HEK293 (cell line): ENCODE measurements around the gene DNMT3A.

Experiments
- CTCF ChIA-PET: fragments of 350-600 bp; formaldehyde crosslinking; extraction: SDS; loops from one replicate; lab custom pipeline; 2021; ENCODE audit warnings: antibody characterized with exemption; lab: Yijun Ruan, JAX
- POLR2A ChIA-PET: fragments of 300-600 bp; formaldehyde crosslinking; extraction: SDS; loops from one replicate; lab custom pipeline; 2020; ENCODE audit warnings: antibody characterized with exemption, inconsistent platforms; lab: Yijun Ruan, JAX
- H3K27ac ChIP-seq: fragments of 200-500 bp; sonication (Bioruptor generic); 2 replicates; pipeline ENCODE4 v1.5.1; 2014; ENCODE audit warnings: low read depth, low read length, control low read depth, inconsistent platforms; ENCODE audit errors: extremely low read depth
- H3K36me3 ChIP-seq, 2 experiments: fragments of 200-500 bp in 1 of 2; sonication (Bioruptor generic) in 1 of 2; 1 replicate in 1 of 2; 2 replicates in 1 of 2; pipeline ENCODE4 v1.5.1; 2014 to 2017; ENCODE audit warnings: inconsistent platforms in 2 of 2, low read length in 2 of 2; ENCODE audit not compliant: control insufficient read depth in 2 of 2, insufficient read depth in 1 of 2
- H3K4me1 ChIP-seq: fragments of 200-500 bp; sonication (Bioruptor generic); 2 replicates; pipeline ENCODE4 v1.5.1; 2014; ENCODE audit warnings: mild to moderate bottlenecking, low read length, inconsistent platforms; ENCODE audit not compliant: control insufficient read depth, insufficient read depth
- H3K4me3 ChIP-seq: 2 replicates; pipeline ENCODE4 v1.5.1; 2011; ENCODE audit warnings: low read depth, mild to moderate bottlenecking, control low read depth, low read length, moderate library complexity
- H3K9me3 ChIP-seq: fragments of 200-500 bp; sonication (Bioruptor generic); 2 replicates; pipeline ENCODE4 v1.5.1; 2014; ENCODE audit warnings: low read depth, low read length, inconsistent platforms; ENCODE audit not compliant: control insufficient read depth, insufficient read depth
- FEZF1 ChIP-seq: fragments of 450-650 bp; formaldehyde crosslinking; IDR thresholded peaks from 2 replicates; pipeline ENCODE4 v1.5.1; 2016; ENCODE audit warnings: missing biosample characterization, missing genetic modification characterization
- KLF1 ChIP-seq: fragments of 450-650 bp; formaldehyde crosslinking; IDR thresholded peaks from 2 replicates; pipeline ENCODE4 v1.5.1; 2016; ENCODE audit warnings: missing biosample characterization, missing genetic modification characterization
- ZBTB10 ChIP-seq: fragments of 450-650 bp; formaldehyde crosslinking; IDR thresholded peaks from 2 replicates; pipeline ENCODE4 v1.5.1; 2016; ENCODE audit warnings: missing biosample characterization, missing genetic modification characterization
- ZBTB44 ChIP-seq: fragments of 450-650 bp; IDR thresholded peaks from 2 replicates; pipeline ENCODE4 v1.5.1; 2018; ENCODE audit warnings: missing biosample characterization, mild to moderate bottlenecking, missing genetic modification characterization
- ZBTB49 ChIP-seq: fragments of 450-650 bp; formaldehyde crosslinking; IDR thresholded peaks from 2 replicates; pipeline ENCODE4 v1.5.1; 2016; ENCODE audit warnings: missing biosample characterization, missing genetic modification characterization, low read depth
- ZNF16 ChIP-seq: fragments of 450-650 bp; formaldehyde crosslinking; IDR thresholded peaks from 2 replicates; pipeline ENCODE4 v1.5.1; 2016; ENCODE audit warnings: low read depth, missing biosample characterization, missing genetic modification characterization
- ZNF202 ChIP-seq: fragments of 450-650 bp; formaldehyde crosslinking; IDR thresholded peaks from 2 replicates; pipeline ENCODE4 v1.5.1; 2016; ENCODE audit warnings: missing biosample characterization, missing genetic modification characterization, borderline replicate concordance
- ZNF366 ChIP-seq: fragments of 450-650 bp; formaldehyde crosslinking; conservative IDR thresholded peaks from 2 replicates; pipeline ENCODE4 v1.5.1; 2016; ENCODE audit warnings: missing biosample characterization, missing genetic modification characterization
- ZNF391 ChIP-seq: fragments of 450-650 bp; formaldehyde crosslinking; IDR thresholded peaks from 2 replicates; pipeline ENCODE4 v1.5.1; 2016; ENCODE audit warnings: low read depth, missing biosample characterization, missing genetic modification characterization, borderline replicate concordance
- ZNF416 ChIP-seq: fragments of 450-650 bp; formaldehyde crosslinking; IDR thresholded peaks from 2 replicates; pipeline ENCODE4 v1.5.1; 2016; ENCODE audit warnings: missing biosample characterization, missing genetic modification characterization
- ZNF560 ChIP-seq: fragments of 450-650 bp; formaldehyde crosslinking; IDR thresholded peaks from 2 replicates; pipeline ENCODE4 v1.5.1; 2017; ENCODE audit warnings: missing biosample characterization, missing genetic modification characterization, borderline replicate concordance
- ZNF600 ChIP-seq: fragments of 450-650 bp; formaldehyde crosslinking; IDR thresholded peaks from 2 replicates; pipeline ENCODE4 v1.5.1; 2016; ENCODE audit warnings: missing biosample characterization, missing genetic modification characterization
- ZNF623 ChIP-seq: fragments of 450-650 bp; formaldehyde crosslinking; IDR thresholded peaks from 2 replicates; pipeline ENCODE4 v1.5.1; 2016; ENCODE audit warnings: missing biosample characterization, missing genetic modification characterization
- ZNF626 ChIP-seq: fragments of 450-650 bp; sonication (Bioruptor Pico); formaldehyde crosslinking; IDR thresholded peaks from 2 replicates; pipeline ENCODE4 v1.5.1; 2018; ENCODE audit warnings: missing biosample characterization, missing genetic modification characterization, inconsistent platforms
- ZNF658 ChIP-seq: fragments of 450-650 bp; formaldehyde crosslinking; IDR thresholded peaks from 2 replicates; pipeline ENCODE4; 2016; ENCODE audit warnings: missing biosample characterization, missing genetic modification characterization
- ZNF670 ChIP-seq: fragments of 450-650 bp; formaldehyde crosslinking; IDR thresholded peaks from 2 replicates; pipeline ENCODE4 v1.5.1; 2016; ENCODE audit warnings: missing biosample characterization, missing genetic modification characterization, low read depth
- ZSCAN18 ChIP-seq: fragments of 450-650 bp; formaldehyde crosslinking; IDR thresholded peaks from 2 replicates; pipeline ENCODE4 v1.5.1; 2016; ENCODE audit warnings: missing biosample characterization, missing genetic modification characterization
- TF ChIP-seq, protein P1 (sequence below): fragments of 450-650 bp; formaldehyde crosslinking; IDR thresholded peaks from 2 replicates; pipeline ENCODE4 v1.5.0; 2017; ENCODE audit warnings: missing biosample characterization, missing genetic modification characterization, borderline replicate concordance
- TF ChIP-seq, protein P2 (sequence below): fragments of 450-650 bp; formaldehyde crosslinking; IDR thresholded peaks from 2 replicates; pipeline ENCODE4 v1.5.1; 2016; ENCODE audit warnings: missing biosample characterization, missing genetic modification characterization, borderline replicate concordance
- TF ChIP-seq, protein P3 (sequence below): fragments of 450-650 bp; formaldehyde crosslinking; IDR thresholded peaks from 2 replicates; pipeline ENCODE4 v1.5.1; 2016; ENCODE audit warnings: missing biosample characterization, missing genetic modification characterization

The DNMT3A gene

DNA sequence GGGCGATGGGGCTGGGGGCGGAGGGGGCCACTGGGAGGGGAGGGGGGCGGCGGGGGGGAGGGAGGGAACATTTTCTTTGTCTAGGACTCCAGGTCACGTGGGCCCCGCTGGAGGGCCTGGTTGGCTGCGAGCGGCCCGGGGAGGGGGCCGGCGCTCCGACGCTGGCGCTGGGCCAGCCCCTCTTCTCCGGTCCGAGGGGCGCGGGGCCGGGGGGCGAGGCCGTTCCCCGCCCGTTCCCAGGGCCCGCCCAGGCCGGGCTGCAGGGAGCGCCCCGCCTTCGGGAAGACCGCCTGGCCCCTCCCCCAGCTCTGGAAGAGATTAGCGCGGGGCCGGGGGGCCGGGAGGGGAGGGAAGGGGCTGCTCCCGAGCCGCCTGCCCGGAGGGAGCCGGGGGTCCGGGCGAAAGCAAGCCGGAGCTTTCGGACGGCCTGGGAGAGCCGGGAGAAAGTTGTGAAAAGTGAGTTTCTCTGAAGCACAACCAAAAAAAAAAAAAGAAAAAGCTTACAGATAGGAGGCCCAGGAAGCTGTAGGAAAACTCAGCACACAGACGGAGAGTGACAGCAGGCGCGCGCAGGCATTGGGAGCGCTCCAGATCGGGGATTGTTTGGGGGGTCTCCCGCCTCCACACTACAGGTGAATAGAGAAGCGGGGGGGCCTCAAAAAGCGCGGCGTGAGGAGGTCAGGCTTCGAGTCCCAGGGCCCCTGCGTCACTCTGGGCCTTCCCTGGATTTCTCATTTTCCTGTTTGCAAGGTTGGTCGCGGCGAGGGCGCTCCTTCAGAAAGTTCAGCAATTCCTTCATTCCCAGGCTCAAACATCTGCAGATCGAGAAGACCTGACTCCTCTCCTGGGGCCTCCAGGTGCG is 89.2 kb downstream of the DNMT3A start:
- POLR2A ChIA-PET = no interaction called here
- Histone ChIP-seq H3K9me3 (no peaks in the 10 kb centered on the region), H3K36me3 (peaks cover 0 to 37% of the 10 kb centered on the region in 2 experiments; a peak in 2 of 3 replicates), H3K4me1 (no peaks in the 10 kb centered on the region), H3K27ac (no peak overlapping the region), H3K4me3 (no peak overlapping the region)
- TF ChIP-seq, protein P1, sequence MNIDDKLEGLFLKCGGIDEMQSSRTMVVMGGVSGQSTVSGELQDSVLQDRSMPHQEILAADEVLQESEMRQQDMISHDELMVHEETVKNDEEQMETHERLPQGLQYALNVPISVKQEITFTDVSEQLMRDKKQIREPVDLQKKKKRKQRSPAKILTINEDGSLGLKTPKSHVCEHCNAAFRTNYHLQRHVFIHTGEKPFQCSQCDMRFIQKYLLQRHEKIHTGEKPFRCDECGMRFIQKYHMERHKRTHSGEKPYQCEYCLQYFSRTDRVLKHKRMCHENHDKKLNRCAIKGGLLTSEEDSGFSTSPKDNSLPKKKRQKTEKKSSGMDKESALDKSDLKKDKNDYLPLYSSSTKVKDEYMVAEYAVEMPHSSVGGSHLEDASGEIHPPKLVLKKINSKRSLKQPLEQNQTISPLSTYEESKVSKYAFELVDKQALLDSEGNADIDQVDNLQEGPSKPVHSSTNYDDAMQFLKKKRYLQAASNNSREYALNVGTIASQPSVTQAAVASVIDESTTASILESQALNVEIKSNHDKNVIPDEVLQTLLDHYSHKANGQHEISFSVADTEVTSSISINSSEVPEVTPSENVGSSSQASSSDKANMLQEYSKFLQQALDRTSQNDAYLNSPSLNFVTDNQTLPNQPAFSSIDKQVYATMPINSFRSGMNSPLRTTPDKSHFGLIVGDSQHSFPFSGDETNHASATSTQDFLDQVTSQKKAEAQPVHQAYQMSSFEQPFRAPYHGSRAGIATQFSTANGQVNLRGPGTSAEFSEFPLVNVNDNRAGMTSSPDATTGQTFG (tag by site-specific recombination) = no peak
- TF ChIP-seq ZBTB44 (no peak), ZNF670 (tag by site-specific recombination) (no peak), ZNF416 (tag by site-specific recombination) (no peak), ZNF600 (no peak), KLF1 (tag by site-specific recombination) (no peak), ZBTB49 (no peak), ZNF623 (tag by site-specific recombination) (no peak), FEZF1 (tag by site-specific recombination) (no peak), ZNF560 (tag by site-specific recombination) (no peak), ZNF366 (tag by site-specific recombination) (no peak), ZNF202 (tag by site-specific recombination) (no peak), ZNF626 (tag by site-specific recombination) (no peak), ZNF16 (tag by site-specific recombination) (no peak), ZBTB10 (tag by site-specific recombination) (no peak), ZNF391 (tag by site-specific recombination) (no peak), ZSCAN18 (no peak), ZNF658 (tag by site-specific recombination) (no peak)
- TF ChIP-seq, protein P2, sequence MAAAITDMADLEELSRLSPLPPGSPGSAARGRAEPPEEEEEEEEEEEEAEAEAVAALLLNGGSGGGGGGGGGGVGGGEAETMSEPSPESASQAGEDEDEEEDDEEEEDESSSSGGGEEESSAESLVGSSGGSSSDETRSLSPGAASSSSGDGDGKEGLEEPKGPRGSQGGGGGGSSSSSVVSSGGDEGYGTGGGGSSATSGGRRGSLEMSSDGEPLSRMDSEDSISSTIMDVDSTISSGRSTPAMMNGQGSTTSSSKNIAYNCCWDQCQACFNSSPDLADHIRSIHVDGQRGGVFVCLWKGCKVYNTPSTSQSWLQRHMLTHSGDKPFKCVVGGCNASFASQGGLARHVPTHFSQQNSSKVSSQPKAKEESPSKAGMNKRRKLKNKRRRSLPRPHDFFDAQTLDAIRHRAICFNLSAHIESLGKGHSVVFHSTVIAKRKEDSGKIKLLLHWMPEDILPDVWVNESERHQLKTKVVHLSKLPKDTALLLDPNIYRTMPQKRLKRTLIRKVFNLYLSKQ (tag by site-specific recombination) = no peak
- TF ChIP-seq, protein P3, sequence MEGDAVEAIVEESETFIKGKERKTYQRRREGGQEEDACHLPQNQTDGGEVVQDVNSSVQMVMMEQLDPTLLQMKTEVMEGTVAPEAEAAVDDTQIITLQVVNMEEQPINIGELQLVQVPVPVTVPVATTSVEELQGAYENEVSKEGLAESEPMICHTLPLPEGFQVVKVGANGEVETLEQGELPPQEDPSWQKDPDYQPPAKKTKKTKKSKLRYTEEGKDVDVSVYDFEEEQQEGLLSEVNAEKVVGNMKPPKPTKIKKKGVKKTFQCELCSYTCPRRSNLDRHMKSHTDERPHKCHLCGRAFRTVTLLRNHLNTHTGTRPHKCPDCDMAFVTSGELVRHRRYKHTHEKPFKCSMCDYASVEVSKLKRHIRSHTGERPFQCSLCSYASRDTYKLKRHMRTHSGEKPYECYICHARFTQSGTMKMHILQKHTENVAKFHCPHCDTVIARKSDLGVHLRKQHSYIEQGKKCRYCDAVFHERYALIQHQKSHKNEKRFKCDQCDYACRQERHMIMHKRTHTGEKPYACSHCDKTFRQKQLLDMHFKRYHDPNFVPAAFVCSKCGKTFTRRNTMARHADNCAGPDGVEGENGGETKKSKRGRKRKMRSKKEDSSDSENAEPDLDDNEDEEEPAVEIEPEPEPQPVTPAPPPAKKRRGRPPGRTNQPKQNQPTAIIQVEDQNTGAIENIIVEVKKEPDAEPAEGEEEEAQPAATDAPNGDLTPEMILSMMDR (tag by site-specific recombination) = no peak
- CTCF ChIA-PET = no interaction called here
